ENCODE data around the gene VPREB1. TPM values are rescaled to one million over a fixed set of nuclear protein-coding genes. Genes with fewer than 3 reads are reported as not detected.
"Not testable (repeated sequence)": the region's sequence is repeated elsewhere in the genome, so short reads cannot be mapped to it uniquely, and the experiment has no call there.

VPREB1 gene
- total and polyA plus RNA-seq, 2 of the 4 experiments (the other 2 are of a cell fraction), result not detected

- CTCF ChIA-PET; H2BK20ac ChIP-seq (ENCODE audit: low read depth, low read length); H2BK120ac ChIP-seq (ENCODE audit: low read depth, low read length); H3K4ac ChIP-seq (ENCODE audit: low read depth, low read length); H3K4me2 ChIP-seq (ENCODE audit: low read depth, low read length); DNase-seq; H2AK9ac ChIP-seq (replicated peaks; ENCODE audit: low read depth, low read length, poor library complexity); H4K8ac ChIP-seq (ENCODE audit: low read depth in 2 of 2, low read length in 2 of 2); H3K14ac ChIP-seq (replicated peaks; ENCODE audit: low read depth, low read length); H4K20me1 ChIP-seq (ENCODE audit: insufficient read depth, low read length); in situ Hi-C loops (cut with MboI; ENCODE audit: low sequenced_read_pairs); H3K79me1 ChIP-seq (ENCODE audit: low read depth in 1 of 2, low read length in 2 of 2); BruUV-seq (replicated peaks); H4K5ac ChIP-seq (ENCODE audit: low read depth, low read length); ATAC-seq (ENCODE audit: low read depth); H2AK5ac ChIP-seq (ENCODE audit: low read depth, low read length); H3K27me3 ChIP-seq (ENCODE audit: control insufficient read depth, insufficient read depth, low read length); H3K4me3 ChIP-seq (ENCODE audit: insufficient read depth, low read depth, low read length); H3K18ac ChIP-seq (ENCODE audit: low read depth, low read length); H2BK5ac ChIP-seq (ENCODE audit: low read depth, low read length, poor library complexity, severe bottlenecking); H3K9ac ChIP-seq (ENCODE audit: low read depth, low read length); H4K91ac ChIP-seq (ENCODE audit: insufficient read depth, low read depth, low read length); H3K9me1 ChIP-seq (ENCODE audit: insufficient read depth, low read length); H3K9me3 ChIP-seq (ENCODE audit: control insufficient read depth, insufficient read depth, low read length); H3K56ac ChIP-seq (ENCODE audit: extremely low read depth, insufficient read depth, low read length); H3K23ac ChIP-seq (ENCODE audit: low read depth, low read length); H3K36me3 ChIP-seq (ENCODE audit: control insufficient read depth, insufficient read depth, low read length); H3K4me1 ChIP-seq (ENCODE audit: control insufficient read depth, insufficient read depth, low read length); intact Hi-C loops (cut with micrococcal nuclease); POLR2A ChIA-PET (ENCODE audit: unreplicated experiment); dilution Hi-C loops (cut with HindIII; ENCODE audit: low sequenced_read_pairs, unreplicated experiment); H3K27ac ChIP-seq (ENCODE audit: insufficient read depth, low read length); H2BK15ac ChIP-seq (ENCODE audit: low read depth, low read length); H2AFZ ChIP-seq (replicated peaks; ENCODE audit: low read length, poor library complexity): not testable (repeated sequence)
Observed at GRCh38 chr22:22284962-22285756, 40.6 kb downstream of the VPREB1 start.

- H2AK5ac ChIP-seq (ENCODE audit: low read depth, low read length); H3K4me2 ChIP-seq (ENCODE audit: low read depth, low read length); DNase-seq; H2BK20ac ChIP-seq (ENCODE audit: low read depth, low read length); H3K4ac ChIP-seq (ENCODE audit: low read depth, low read length); H3K27me3 ChIP-seq (ENCODE audit: control insufficient read depth, insufficient read depth, low read length); H3K9ac ChIP-seq (ENCODE audit: low read depth, low read length); BruUV-seq (replicated peaks); H2BK120ac ChIP-seq (ENCODE audit: low read depth, low read length); H3K79me1 ChIP-seq (ENCODE audit: low read depth in 1 of 2, low read length in 2 of 2); intact Hi-C loops (cut with micrococcal nuclease); dilution Hi-C loops (cut with HindIII; ENCODE audit: low sequenced_read_pairs, unreplicated experiment); H3K36me3 ChIP-seq (ENCODE audit: control insufficient read depth, insufficient read depth, low read length); H4K20me1 ChIP-seq (ENCODE audit: insufficient read depth, low read length); H3K56ac ChIP-seq (ENCODE audit: extremely low read depth, insufficient read depth, low read length); H2BK15ac ChIP-seq (ENCODE audit: low read depth, low read length); H2AFZ ChIP-seq (replicated peaks; ENCODE audit: low read length, poor library complexity); H4K91ac ChIP-seq (ENCODE audit: insufficient read depth, low read depth, low read length); H3K23ac ChIP-seq (ENCODE audit: low read depth, low read length); H3K4me1 ChIP-seq (ENCODE audit: control insufficient read depth, insufficient read depth, low read length); ATAC-seq (ENCODE audit: low read depth); H2AK9ac ChIP-seq (replicated peaks; ENCODE audit: low read depth, low read length, poor library complexity); in situ Hi-C loops (cut with MboI; ENCODE audit: low sequenced_read_pairs); CTCF ChIA-PET; H3K4me3 ChIP-seq (ENCODE audit: insufficient read depth, low read depth, low read length); H3K18ac ChIP-seq (ENCODE audit: low read depth, low read length); H4K8ac ChIP-seq (ENCODE audit: low read depth in 2 of 2, low read length in 2 of 2); H3K27ac ChIP-seq (ENCODE audit: insufficient read depth, low read length); H4K5ac ChIP-seq (ENCODE audit: low read depth, low read length); H3K9me3 ChIP-seq (ENCODE audit: control insufficient read depth, insufficient read depth, low read length); H2BK5ac ChIP-seq (ENCODE audit: low read depth, low read length, poor library complexity, severe bottlenecking); H3K14ac ChIP-seq (replicated peaks; ENCODE audit: low read depth, low read length); H3K9me1 ChIP-seq (ENCODE audit: insufficient read depth, low read length); POLR2A ChIA-PET (ENCODE audit: unreplicated experiment): not testable (repeated sequence)
- WGBS, 2 experiments (ENCODE audit: extremely low coverage in 2 of 2, insufficient read length in 1 of 2), result 100% methylated on average over 1 of the region's 1 CpG; no CpG with 5 or more reads in 1 of the 2 experiments
Observed at GRCh38 chr22:22286390-22287105, 42.0 kb downstream of the VPREB1 start.
